HEK293 (cell line): ENCODE data around the gene SLFN12L.

Experiments used
- CTCF ChIA-PET: fragments of 350-600 bp; formaldehyde crosslinking; extraction: SDS; loops from one replicate; lab custom pipeline; 2021; ENCODE audit warnings: antibody characterized with exemption; lab: Yijun Ruan, JAX
- POLR2A ChIA-PET: fragments of 300-600 bp; formaldehyde crosslinking; extraction: SDS; loops from one replicate; lab custom pipeline; 2020; ENCODE audit warnings: antibody characterized with exemption, inconsistent platforms; lab: Yijun Ruan, JAX
- H3K27ac ChIP-seq: fragments of 200-500 bp; sonication (Bioruptor generic); 2 replicates; pipeline ENCODE4 v1.5.1; 2014; ENCODE audit warnings: low read depth, low read length, control low read depth, inconsistent platforms; ENCODE audit errors: extremely low read depth
- H3K36me3 ChIP-seq, 2 experiments: fragments of 200-500 bp in 1 of 2; sonication (Bioruptor generic) in 1 of 2; 1 replicate in 1 of 2; 2 replicates in 1 of 2; pipeline ENCODE4 v1.5.1; 2014 to 2017; ENCODE audit warnings: inconsistent platforms in 2 of 2, low read length in 2 of 2; ENCODE audit not compliant: control insufficient read depth in 2 of 2, insufficient read depth in 1 of 2
- H3K4me1 ChIP-seq: fragments of 200-500 bp; sonication (Bioruptor generic); 2 replicates; pipeline ENCODE4 v1.5.1; 2014; ENCODE audit warnings: mild to moderate bottlenecking, low read length, inconsistent platforms; ENCODE audit not compliant: control insufficient read depth, insufficient read depth
- H3K4me3 ChIP-seq: 2 replicates; pipeline ENCODE4 v1.5.1; 2011; ENCODE audit warnings: low read depth, mild to moderate bottlenecking, control low read depth, low read length, moderate library complexity
- H3K9me3 ChIP-seq: fragments of 200-500 bp; sonication (Bioruptor generic); 2 replicates; pipeline ENCODE4 v1.5.1; 2014; ENCODE audit warnings: low read depth, low read length, inconsistent platforms; ENCODE audit not compliant: control insufficient read depth, insufficient read depth
- BCL11A ChIP-seq: fragments of 450-650 bp; formaldehyde crosslinking; IDR thresholded peaks from 2 replicates; pipeline ENCODE4 v1.5.1; 2016; ENCODE audit warnings: low read depth, missing biosample characterization, missing genetic modification characterization
- BCL11B ChIP-seq: fragments of 450-650 bp; formaldehyde crosslinking; IDR thresholded peaks from 2 replicates; pipeline ENCODE4 v1.5.1; 2016; ENCODE audit warnings: low read depth, missing biosample characterization, missing genetic modification characterization
- CTCF ChIP-seq: fragments of 450-650 bp; formaldehyde crosslinking; IDR thresholded peaks from 2 replicates; pipeline ENCODE4 v1.5.1; 2016; ENCODE audit warnings: missing biosample characterization, missing genetic modification characterization
- KLF1 ChIP-seq: fragments of 450-650 bp; formaldehyde crosslinking; IDR thresholded peaks from 2 replicates; pipeline ENCODE4 v1.5.1; 2016; ENCODE audit warnings: missing biosample characterization, missing genetic modification characterization
- REST ChIP-seq: fragments of 450-650 bp; formaldehyde crosslinking; IDR thresholded peaks from 2 replicates; pipeline ENCODE4 v1.5.1; 2016; ENCODE audit warnings: missing biosample characterization, missing genetic modification characterization
- SP7 ChIP-seq: fragments of 450-650 bp; formaldehyde crosslinking; IDR thresholded peaks from 2 replicates; pipeline ENCODE4 v1.5.1; 2016; ENCODE audit warnings: missing biosample characterization, missing genetic modification characterization
- YY2 ChIP-seq: fragments of 450-650 bp; formaldehyde crosslinking; IDR thresholded peaks from 2 replicates; pipeline ENCODE4 v1.5.1; 2016; ENCODE audit warnings: missing biosample characterization, missing genetic modification characterization
- ZBTB6 ChIP-seq: fragments of 450-650 bp; formaldehyde crosslinking; IDR thresholded peaks from 2 replicates; pipeline ENCODE4 v1.5.1; 2017; ENCODE audit warnings: missing biosample characterization, missing genetic modification characterization
- ZFP37 ChIP-seq: fragments of 450-650 bp; formaldehyde crosslinking; IDR thresholded peaks from 2 replicates; pipeline ENCODE4 v1.5.1; 2016; ENCODE audit warnings: missing biosample characterization, missing genetic modification characterization
- ZNF138 ChIP-seq: fragments of 450-650 bp; formaldehyde crosslinking; IDR thresholded peaks from 2 replicates; pipeline ENCODE4 v1.5.1; 2016; ENCODE audit warnings: missing biosample characterization, missing genetic modification characterization, borderline replicate concordance
- ZNF184 ChIP-seq: fragments of 450-650 bp; IDR thresholded peaks from 2 replicates; pipeline ENCODE4 v1.5.1; 2018; ENCODE audit warnings: missing biosample characterization, mild to moderate bottlenecking, missing genetic modification characterization
- ZNF211 ChIP-seq: fragments of 450-650 bp; formaldehyde crosslinking; IDR thresholded peaks from 2 replicates; pipeline ENCODE4 v1.5.1; 2016; ENCODE audit warnings: low read depth, missing biosample characterization, missing genetic modification characterization
- ZNF214 ChIP-seq: fragments of 450-650 bp; formaldehyde crosslinking; IDR thresholded peaks from 2 replicates; pipeline ENCODE4 v1.5.1; 2017; ENCODE audit warnings: missing biosample characterization, mild to moderate bottlenecking, missing genetic modification characterization, borderline replicate concordance
- ZNF302 ChIP-seq: fragments of 450-650 bp; formaldehyde crosslinking; IDR thresholded peaks from 2 replicates; pipeline ENCODE4 v1.5.1; 2016; ENCODE audit warnings: missing biosample characterization, missing genetic modification characterization, low read depth
- ZNF362 ChIP-seq: fragments of 450-650 bp; formaldehyde crosslinking; IDR thresholded peaks from 2 replicates; pipeline ENCODE4 v1.5.1; 2016; ENCODE audit warnings: missing biosample characterization, missing genetic modification characterization
- ZNF488 ChIP-seq: fragments of 450-650 bp; formaldehyde crosslinking; IDR thresholded peaks from 2 replicates; pipeline ENCODE4 v1.5.1; 2016; ENCODE audit warnings: missing biosample characterization, missing genetic modification characterization
- ZNF501 ChIP-seq: fragments of 450-650 bp; formaldehyde crosslinking; IDR thresholded peaks from 2 replicates; pipeline ENCODE4 v1.5.1; 2016; ENCODE audit warnings: missing biosample characterization, missing genetic modification characterization
- ZNF529 ChIP-seq: fragments of 450-650 bp; formaldehyde crosslinking; IDR thresholded peaks from 2 replicates; pipeline ENCODE4 v1.5.1; 2017; ENCODE audit warnings: missing genetic modification characterization, missing biosample characterization; ENCODE audit not compliant: insufficient replicate concordance
- ZNF707 ChIP-seq: fragments of 450-650 bp; formaldehyde crosslinking; IDR thresholded peaks from 2 replicates; pipeline ENCODE4 v1.5.1; 2016; ENCODE audit warnings: missing biosample characterization, missing genetic modification characterization
- ZNF76 ChIP-seq: fragments of 450-650 bp; formaldehyde crosslinking; IDR thresholded peaks from 2 replicates; pipeline ENCODE4; 2016; ENCODE audit warnings: low read depth, missing biosample characterization, missing genetic modification characterization, borderline replicate concordance
- ZNF776 ChIP-seq: fragments of 450-650 bp; formaldehyde crosslinking; IDR thresholded peaks from 2 replicates; pipeline ENCODE4 v1.5.0; 2017; ENCODE audit warnings: missing biosample characterization, missing genetic modification characterization, borderline replicate concordance
- ZNF791 ChIP-seq: fragments of 450-650 bp; formaldehyde crosslinking; IDR thresholded peaks from 2 replicates; pipeline ENCODE4 v1.5.1; 2016; ENCODE audit warnings: missing biosample characterization, missing genetic modification characterization
- ZSCAN23 ChIP-seq: fragments of 450-650 bp; formaldehyde crosslinking; IDR thresholded peaks from 2 replicates; pipeline ENCODE4 v1.5.1; 2016; ENCODE audit warnings: missing biosample characterization, missing genetic modification characterization

SLFN12L gene

GRCh38 chr17:35491417-35491816 lies 46.1 kb downstream of the SLFN12L start:
- TF ChIP-seq SP7 (tag by site-specific recombination): no peak
- TF ChIP-seq ZNF184: no peak
- no peak for TF ChIP-seq ZFP37 (tag by site-specific recombination)
- TF ChIP-seq ZNF501 (tag by site-specific recombination): no peak
- TF ChIP-seq ZNF529 (tag by site-specific recombination): no peak
- no peak for TF ChIP-seq ZBTB6 (tag by site-specific recombination)
- no peak for TF ChIP-seq BCL11A (tag by site-specific recombination)
- no peak for TF ChIP-seq ZNF302 (tag by site-specific recombination)
- POLR2A ChIA-PET: interaction anchor here (0.7 kb wide), 1 partner anchor 118 kb away, joined by 3 read pairs; the partner anchor contains the start of gene SLFN11
- H3K27ac ChIP-seq: no peak overlapping the region
- H3K4me3 ChIP-seq: no peak overlapping the region
- CTCF ChIA-PET: interaction anchor here (0.6 to 0.8 kb wide), 2 partner anchors 8 to 51 kb away, joined by 3 read pairs; no protein-coding TSS in a partner anchor
- 0 out of 2 replicates have a peak, but pooled peaks cover 2% of the 10 kb centered on the region for H3K4me1 ChIP-seq
- H3K36me3 ChIP-seq: no peaks in the 10 kb centered on the region
- H3K9me3 ChIP-seq: peaks cover 2% of the 10 kb centered on the region; the same call in 1 of the 2 replicates

- no peaks in the 10 kb centered on the region for H3K36me3 ChIP-seq
- peaks cover 2% of the 10 kb centered on the region; the same call in 1 of the 2 replicates for H3K9me3 ChIP-seq
- no peak overlapping the region for H3K27ac ChIP-seq
- H3K4me3 ChIP-seq: no peak overlapping the region
- CTCF ChIA-PET: no interaction called here
- H3K4me1 ChIP-seq: 0 out of 2 replicates have a peak, but pooled peaks cover 2% of the 10 kb centered on the region
- no peak for TF ChIP-seq ZSCAN23 (tag by site-specific recombination)
- TF ChIP-seq ZFP37 (tag by site-specific recombination): no peak
- TF ChIP-seq ZNF211 (tag by site-specific recombination): no peak
- no peak for TF ChIP-seq ZNF214
- no peak for TF ChIP-seq ZNF707 (tag by site-specific recombination)
- TF ChIP-seq ZNF138 (tag by site-specific recombination): no peak
- no peak for TF ChIP-seq KLF1 (tag by site-specific recombination)
- TF ChIP-seq ZNF362: no peak
- TF ChIP-seq ZNF76: no peak
- no peak for TF ChIP-seq ZNF776 (tag by site-specific recombination)
- TF ChIP-seq ZNF488 (tag by site-specific recombination): no peak
- TF ChIP-seq REST (tag by site-specific recombination): no peak
- TF ChIP-seq BCL11B (tag by site-specific recombination): no peak
- TF ChIP-seq CTCF (tag by site-specific recombination): no peak
- TF ChIP-seq YY2 (tag by site-specific recombination): no peak
- TF ChIP-seq ZNF791 (tag by site-specific recombination): no peak
- POLR2A ChIA-PET: no interaction called here
Measured at GRCh38 chr17:35489944-35490343, 47.5 kb downstream of the SLFN12L start.
